Fibroblast of lung (primary cell): Measurements from ENCODE around the gene UMAD1.

Experiments
- EZH2 ChIP-seq: IDR thresholded peaks from 2 replicates; pipeline ENCODE4 v1.5.1; 2012; ENCODE audit warnings: low read length, control low read depth, mild to moderate bottlenecking; ENCODE audit errors: missing control alignments
- TF ChIP-seq, protein P1 (sequence below), 2 donors: IDR thresholded peaks in 1 of 2; conservative IDR thresholded peaks in 1 of 2; 1 replicate in 1 of 2; 2 replicates in 1 of 2; pipeline ENCODE4 v1.5.1; 2011 to 2012; ENCODE audit warnings: low read length in 2 of 2, control low read depth in 1 of 2, inconsistent platforms in 1 of 2, low read depth in 1 of 2, mild to moderate bottlenecking in 1 of 2

DNA sequence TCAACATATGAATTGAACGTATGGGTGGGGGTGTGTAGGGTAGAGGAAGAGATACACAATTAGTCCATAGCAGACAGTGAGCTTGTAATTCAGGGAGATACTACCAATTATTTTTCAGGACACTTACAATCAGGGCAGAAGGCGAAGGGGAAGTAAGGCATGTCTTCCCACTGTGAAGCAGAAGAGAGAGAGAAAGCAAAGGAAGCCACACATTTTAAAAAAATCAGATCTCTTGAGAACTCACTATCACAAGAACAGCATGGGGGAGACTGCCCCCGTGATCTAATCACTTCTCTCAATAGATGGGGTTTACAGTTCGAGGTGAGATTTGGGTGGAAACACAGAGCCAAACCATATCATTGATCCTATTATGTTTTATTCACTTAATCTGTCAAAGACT is 194.2 kb downstream of the UMAD1 start:
- TF ChIP-seq, protein P1, sequence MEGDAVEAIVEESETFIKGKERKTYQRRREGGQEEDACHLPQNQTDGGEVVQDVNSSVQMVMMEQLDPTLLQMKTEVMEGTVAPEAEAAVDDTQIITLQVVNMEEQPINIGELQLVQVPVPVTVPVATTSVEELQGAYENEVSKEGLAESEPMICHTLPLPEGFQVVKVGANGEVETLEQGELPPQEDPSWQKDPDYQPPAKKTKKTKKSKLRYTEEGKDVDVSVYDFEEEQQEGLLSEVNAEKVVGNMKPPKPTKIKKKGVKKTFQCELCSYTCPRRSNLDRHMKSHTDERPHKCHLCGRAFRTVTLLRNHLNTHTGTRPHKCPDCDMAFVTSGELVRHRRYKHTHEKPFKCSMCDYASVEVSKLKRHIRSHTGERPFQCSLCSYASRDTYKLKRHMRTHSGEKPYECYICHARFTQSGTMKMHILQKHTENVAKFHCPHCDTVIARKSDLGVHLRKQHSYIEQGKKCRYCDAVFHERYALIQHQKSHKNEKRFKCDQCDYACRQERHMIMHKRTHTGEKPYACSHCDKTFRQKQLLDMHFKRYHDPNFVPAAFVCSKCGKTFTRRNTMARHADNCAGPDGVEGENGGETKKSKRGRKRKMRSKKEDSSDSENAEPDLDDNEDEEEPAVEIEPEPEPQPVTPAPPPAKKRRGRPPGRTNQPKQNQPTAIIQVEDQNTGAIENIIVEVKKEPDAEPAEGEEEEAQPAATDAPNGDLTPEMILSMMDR (conservative IDR thresholded peaks at IDR 0.05 in 1 of 2, IDR thresholded peaks at IDR 0.05 in 1 of 2; ENCODE audit: low read depth in 1 of 2, low read length in 2 of 2), result no peak
- TF ChIP-seq EZH2, result no peak
